Stimulated activated CD8-positive, alpha-beta memory T cell treated with anti-CD3 and anti-CD28 coated beads, Interleukin-7, amount 100 ng/mL, for 1 hour (primary cell): Measurements from ENCODE around the gene GPC6.

Source experiments
- DNase-seq, 2 donors: peaks; one replicate each; pipeline ENCODE4 v3.0.0-alpha.2; 2020; ENCODE audit warnings: low read depth in 2 of 2

The GPC6 gene

DNA sequence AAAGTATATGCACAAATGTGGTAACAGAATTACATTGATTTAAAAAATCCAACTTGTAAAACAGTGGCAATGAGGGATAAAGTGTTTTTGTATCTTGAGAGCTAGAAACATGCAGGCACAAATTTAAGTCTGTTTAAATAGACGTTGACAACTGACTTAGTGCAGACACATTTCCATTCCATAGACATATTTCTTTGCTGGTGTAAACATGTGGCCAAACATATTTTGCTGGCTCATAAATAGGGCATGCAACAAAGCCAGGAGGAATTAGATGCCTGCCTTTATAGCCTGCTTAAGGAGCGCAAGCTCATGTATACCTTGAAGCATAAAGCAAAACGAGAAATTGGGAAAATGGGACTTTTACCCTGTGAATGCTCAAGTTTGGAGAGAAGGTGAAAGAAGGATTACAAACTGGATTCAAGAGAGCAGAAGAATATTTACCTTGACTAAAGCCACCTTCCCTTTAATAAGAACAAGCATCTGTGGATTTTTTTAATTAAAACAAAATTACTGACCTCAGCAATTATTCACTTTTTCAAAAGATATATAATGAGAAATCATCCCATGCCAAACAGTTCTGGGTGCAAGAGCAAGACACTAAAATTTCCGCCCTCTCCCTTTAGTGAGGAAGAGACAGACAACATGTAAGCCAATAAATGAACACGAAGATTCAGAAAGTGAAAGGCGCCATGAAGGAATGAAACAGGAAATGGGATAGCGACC is 1181.9 kb downstream of the GPC6 start:
- DNase-seq, result no peak

DNA sequence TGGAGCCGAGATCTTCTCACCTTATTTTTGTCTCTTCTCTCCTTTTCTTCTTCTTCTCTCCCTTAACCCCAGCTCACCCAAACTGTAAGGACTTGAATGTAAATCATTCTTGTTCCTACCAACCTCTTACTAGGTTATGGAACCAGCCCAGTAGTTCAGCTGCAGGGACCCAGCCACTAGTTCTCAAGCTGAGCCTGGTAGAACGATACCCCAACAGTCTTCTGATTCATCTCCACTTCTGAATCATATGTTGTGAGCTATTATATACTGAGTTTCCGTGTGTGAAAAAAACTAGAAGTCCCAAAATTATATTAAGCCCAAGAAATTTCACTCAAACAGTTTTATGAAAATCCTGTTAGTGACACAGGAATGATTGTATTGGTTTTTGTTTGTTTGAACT is 1185.1 kb downstream of the GPC6 start:
- DNase-seq, result no peak

DNA sequence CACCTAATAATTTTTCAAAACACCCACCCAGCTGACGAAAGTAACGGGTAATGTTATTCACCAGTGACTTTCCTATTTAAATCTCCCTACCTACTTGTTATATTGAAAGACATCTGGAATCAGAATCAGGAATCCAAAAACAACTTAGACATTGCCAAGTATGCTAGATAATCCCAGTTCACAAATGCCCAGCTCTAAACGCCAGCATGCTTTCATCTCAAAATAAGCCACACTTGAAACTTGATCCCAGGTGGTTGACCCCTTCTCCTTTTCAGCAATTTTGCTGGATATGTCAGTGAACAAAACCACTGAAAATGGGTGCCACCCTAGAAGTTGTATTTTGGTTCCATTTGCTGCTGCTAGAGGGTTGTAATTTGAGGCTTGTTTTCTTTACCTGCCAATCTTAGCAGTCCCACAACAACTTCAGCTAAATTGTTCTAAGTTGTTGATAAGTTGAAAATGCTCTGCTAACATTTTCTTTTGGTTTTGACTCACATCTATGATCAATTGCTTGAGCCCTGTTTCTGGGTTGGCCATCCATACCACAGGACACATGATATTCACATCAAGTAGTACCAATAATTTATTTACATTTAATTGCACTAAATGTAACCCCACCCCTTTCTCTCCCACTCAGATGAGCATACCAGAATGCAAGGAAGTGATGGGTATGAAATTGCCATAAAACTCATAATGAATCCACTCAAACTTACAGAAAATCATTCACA is 1186.4 kb downstream of the GPC6 start:
- no peak for DNase-seq

DNA sequence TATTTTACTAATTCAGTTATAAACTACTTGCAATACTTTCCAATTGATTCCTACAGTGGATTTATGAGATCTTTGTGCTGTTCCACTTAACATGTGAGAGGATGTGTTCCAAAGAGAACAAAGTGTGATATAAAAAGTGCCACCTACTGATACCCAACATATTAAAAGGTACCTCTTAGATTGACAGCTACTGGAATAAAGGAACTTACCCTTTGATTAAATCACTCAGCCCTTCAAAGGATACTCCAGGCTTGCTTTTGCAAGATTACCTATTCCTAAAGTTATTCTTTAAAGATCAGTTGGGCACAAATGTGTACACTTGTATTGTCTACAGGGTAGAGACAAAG is 1187.0 kb downstream of the GPC6 start:
- DNase-seq, result no peak

DNA sequence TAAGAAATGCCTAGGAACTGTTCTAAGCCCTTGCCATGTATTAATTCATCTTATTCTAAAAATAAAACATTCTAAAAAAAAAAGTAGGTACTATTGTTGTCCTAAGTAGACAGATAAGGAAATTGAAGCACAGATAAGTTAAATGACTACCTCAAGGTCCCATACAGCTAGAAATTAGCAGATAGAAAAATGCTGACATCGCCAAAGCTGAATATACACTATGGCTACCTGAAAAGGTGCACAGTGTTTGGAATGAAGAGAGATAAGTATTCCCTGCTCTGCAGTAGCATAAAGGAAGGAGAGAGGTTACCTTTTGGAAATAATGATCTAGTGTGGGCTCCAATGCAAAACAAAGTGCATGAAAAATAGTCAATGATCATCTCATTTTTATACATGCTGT is 1187.5 kb downstream of the GPC6 start:
- DNase-seq, result no peak

DNA sequence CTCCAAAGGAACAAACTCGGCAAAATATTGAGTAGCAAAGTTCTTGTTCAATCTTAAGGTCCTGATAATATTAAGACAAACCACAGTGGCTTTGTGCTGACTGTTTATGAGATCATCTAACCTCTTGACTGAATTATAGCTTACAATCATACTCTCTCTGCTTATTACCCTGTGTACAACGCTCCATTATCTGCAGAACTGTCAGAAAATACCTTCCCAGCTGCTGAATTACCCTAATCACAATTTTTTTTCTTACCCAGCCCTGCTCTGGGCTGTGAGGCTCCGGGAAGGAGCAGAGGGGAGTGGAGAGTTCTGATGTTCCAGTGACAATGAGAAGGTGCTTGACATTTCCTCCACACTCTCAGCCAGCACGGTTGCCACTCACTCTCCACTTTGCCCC is 1188.1 kb downstream of the GPC6 start:
- DNase-seq, result no peak

DNA sequence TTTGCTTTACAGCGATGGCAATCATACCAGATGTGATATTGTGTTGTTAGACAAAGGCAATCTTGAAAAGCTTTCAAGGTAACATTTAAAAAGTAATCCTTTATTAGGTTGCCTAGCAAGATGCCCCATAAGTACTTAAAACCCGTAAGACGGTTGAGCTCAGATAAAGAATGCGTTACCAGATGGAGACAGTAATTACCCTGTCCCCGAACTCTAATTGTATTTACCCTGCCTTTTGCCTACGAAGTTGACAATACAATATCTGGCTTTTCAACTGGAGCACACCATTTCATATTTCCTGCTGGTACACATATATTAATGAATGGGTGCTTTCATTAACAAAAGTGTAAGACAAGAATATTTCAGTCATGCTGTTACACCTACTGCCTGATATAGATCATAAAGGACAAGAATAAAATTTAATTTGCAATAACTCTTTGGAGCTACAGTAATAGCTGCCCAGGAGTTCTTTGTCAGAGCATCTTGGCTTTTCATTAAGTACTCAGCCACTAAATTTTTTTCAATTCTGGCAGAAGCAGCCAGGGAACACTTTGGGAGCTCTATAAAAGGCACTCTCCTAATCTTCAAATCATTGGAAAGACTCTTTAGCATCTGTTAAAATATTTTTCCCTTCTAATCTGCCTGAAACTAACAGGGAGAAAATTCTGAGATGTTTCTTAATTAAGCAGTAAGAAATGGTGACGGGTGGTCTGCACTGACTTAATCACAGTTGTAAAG is 1189.1 kb downstream of the GPC6 start:
- DNase-seq, result no peak

DNA sequence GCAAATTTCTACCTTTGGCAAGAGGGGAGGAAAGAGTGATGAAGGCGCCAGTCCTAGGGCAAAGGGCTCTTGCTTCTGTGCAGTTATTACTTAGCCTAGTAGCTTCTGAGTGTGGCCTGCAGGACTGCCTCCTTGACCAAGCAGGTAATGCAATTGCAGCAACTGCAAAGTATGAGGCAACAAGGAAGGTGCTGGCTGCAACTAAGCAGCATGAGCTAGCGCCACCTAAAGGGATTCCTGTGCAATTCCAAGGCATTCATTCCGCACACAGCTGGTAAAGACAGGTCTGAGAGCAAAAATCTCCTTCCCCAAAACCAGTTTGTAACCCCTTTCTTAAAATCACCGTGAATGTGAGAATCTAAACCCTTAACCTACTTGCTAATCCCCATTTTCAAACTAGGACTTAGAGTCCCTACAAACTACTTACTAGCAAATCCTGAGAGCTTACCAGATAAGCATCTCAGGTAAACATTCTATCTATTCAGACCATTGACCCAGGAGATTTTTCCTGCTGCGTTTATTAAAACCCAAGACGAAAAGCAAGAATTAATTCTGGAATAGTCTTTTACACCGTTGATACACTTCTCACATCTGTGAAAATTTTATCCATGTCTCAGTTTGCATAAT is 1190.0 kb downstream of the GPC6 start:
- DNase-seq, result no peak

DNA sequence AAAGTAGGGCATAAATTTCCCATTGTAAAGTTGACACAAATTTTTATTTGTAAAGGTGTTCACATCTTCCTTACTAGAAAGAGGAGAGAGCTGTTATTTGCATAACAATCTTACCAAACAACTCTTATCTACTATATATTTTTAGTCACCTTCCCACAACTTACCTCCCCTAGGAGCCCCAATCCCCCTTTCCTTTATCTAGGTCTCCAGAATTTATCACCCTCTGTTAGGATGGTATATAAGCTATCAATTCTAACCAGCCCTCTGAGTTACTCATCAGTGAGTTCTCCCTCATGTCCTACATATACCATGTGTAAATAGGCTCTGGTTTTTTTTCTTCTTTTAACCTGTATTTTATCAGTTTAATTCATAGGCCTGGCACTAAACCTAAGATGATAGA is 1190.7 kb downstream of the GPC6 start:
- DNase-seq, result no peak

DNA sequence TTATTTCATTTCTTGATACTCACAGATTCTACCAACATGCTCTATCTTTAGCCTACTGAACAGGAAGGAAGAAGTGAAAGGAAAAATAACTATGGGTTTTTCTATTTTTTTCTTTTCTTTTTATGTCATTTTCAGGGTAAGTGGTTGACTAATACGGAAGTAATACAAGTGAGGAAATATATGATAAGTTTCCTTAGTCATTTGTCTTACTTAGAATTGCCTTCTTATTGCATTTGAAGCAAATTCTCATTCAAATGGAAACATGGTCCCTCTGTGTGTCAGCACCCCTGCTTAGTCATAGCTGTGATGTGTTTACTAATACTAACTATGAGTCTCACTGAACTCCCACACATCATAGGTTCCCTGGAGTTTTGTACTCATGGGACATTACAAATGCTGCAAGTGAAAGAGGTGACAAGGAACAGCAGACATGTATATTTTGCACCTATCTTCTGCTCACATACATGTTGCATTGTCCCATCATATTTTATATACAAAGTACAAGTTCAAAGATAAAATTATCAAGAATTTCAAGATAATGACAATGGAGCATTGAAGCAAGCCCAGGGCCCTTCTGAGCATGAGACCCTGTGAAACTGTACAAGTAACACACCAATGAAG is 1192.8 kb downstream of the GPC6 start:
- no peak for DNase-seq

DNA sequence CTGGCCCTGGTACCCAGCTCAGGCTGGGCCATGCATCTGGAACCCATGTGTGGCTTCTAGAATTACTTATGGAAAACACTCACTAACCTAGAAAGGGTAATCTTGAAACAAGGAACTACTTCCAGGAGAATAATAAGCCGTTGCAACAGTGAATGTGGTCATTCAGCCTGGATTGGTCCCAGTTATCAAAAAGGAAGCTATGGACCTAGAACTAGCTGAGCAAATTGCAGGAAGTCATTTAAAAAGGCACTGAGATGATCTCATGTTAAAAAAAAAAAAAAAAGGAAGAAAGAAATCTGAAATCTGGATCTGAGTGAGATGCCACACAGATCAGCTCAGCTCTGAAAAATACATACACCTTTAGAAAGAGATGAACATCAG is 1193.3 kb downstream of the GPC6 start:
- DNase-seq, result no peak

DNA sequence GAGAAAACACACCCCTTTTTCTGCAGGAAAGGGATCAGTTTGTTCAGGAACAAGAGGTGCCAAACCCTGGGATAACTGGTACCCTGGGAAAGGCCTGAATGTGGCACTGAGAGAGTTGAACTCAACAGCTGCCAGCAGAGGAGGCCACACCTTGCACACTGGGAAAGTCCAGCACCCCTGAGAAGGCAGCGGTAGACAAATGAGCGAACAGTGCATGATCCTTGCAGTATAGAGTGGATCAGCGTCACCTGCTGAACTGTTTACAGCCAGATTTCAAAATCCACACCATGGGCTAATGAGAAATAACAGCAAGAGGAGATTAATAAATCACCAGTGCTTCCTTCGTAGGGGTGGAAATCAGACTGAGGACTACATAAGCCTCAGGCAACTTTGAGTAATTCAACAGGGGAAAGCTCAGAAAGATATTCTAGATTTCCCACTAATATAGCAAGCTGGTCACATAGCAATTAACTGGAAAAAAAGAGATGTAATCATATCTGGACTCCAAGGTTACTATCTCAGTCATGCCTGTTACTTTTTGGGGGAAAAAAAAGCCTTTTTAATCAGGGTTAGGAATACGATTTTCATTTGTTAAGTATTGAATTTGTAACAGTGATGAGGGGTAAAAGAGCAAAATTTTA is 1200.8 kb downstream of the GPC6 start:
- no peak for DNase-seq

DNA sequence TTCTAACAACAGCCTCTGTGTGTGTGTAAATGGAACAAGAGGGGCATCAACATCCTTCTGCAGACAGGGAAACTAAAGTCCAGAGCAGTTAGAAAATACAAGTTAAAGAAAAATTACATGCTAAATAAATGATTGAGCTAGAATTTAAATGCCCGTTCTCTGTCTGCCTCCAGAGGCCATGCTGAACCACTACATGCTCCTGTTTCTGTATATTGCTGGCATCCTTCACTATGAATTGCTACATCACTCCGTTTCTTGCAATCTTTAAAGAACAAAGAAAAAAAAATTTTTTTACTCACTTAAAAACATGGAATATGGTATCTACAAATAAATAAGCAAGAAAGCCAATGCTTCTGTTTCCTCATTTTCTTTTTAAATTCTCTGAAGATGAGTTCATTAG is 1205.0 kb downstream of the GPC6 start:
- DNase-seq, result no peak

DNA sequence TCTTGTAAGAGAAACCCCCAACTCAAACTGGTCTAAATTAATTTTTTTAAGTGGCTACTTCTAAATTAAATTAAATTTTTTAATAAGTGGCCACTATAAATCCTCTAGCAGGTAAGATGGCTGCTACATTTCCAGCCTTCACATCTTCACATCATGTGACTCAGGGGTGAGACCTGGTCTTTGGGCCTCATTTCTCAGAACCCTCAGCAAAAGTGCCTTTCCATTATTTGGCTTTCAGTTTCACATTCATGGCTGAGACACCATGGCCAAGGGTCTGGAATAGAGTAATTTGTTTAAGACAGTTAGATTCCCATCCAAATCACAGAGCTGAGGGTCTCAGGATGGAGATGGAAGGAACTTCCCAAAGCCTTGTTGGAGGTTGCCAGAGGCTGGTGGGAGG is 1205.4 kb downstream of the GPC6 start:
- no peak for DNase-seq

DNA sequence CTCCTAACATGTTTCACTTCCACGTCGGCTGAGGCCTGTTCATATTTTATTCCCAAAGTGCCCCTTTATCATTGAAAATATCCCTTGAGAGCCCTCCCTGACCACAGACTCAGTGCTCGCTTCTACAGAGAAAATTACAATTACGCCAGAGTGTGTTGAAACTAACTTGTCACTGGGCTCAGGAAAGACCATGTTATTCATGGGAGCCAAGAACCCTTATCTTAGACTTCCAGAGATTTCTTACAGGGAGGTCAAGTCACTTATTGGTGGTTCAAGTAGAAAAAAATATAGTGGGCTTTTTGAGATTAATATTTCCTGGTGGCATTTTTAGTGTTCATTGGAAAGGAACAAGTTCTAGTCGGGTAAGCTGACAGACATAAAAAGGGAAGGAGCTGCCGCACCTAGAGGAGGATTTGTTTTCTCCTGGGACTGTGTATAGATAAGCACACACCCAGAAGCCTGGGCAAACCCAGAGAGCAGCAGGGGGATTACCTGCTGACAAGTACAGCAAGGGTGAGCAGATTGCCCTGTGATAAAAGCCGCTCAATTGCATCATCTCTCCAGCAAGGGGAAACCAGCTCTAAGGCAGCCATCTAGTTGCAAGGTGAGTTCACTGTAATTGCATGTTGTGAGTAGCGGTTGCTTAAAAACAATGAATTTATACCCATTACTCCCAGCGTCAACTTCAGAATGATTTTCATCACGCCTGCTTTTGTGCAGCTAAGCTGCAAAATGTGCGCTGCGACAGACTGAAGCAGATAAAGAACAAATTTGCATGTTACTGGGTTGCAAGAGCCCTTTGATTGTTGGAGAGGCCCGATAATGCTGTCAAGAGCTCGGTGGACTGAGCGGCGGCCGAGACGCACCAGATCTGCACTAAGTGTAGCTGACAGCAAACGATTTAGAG is 1206.7 kb downstream of the GPC6 start:
- DNase-seq, result no peak

DNA sequence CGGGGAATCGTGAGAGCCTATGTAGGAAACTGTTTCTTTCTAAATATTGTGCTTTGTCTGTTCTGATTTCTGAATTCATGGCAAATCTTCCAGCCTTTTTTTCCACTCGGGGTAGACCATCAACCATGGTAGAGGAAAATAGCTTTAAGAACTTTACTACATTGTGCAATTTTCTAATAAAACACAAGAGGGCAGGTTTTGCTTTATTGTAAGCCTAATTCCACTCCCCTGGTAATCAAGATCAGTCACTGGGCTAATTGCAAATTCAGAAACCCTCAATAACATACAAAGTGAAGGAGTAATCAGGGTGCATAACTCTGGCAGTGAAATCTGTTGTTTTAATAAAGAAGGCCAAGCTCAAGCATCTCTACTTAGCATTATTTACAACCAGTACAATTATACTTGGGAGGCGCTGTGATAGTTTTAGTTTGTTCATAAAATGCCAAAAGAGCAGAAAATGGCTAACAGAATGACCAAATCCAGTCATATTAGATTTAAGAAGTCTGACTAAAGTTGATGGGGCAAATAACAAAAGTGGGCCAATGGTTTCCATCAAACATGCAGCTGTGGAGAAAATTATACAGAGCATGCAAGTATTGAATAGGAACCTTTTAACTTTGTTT is 1209.1 kb downstream of the GPC6 start:
- DNase-seq, result no peak

DNA sequence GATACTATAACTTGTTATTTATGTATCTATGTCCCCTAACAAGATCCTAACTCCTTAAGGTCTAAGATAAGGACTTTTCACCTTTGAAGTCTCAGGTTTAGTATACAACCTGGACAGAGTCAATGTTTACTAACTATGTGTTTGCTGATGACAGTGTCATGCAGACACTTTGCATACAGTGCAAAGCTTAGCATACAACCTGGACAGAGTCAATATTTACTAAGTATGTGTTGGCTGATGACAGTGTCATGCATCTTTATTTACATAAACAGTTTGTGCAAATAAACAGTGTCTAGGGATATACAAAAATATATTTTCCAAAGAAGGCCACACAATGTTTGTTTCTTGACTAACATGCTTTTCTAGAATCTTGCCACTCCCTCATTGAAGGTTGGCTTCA is 1218.2 kb downstream of the GPC6 start:
- no peak for DNase-seq

DNA sequence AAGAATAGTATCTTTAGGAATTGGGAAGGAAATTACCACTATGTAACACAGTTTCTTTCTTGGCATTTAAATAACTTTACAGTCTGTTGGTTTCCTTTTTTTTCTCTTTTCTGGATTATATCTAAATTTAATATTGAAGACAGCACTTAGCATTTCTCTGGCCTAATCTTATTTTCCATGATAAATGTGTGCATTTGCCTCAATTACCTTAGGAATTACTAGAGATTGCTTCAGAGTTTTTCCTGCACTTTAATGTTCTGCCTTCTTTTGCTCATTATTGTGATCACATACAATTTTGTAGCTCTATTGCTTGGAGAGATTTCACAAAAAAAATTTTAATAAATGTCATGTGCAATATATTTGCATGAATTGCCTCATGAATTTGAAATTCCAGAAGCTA is 1227.7 kb downstream of the GPC6 start:
- no peak for DNase-seq

DNA sequence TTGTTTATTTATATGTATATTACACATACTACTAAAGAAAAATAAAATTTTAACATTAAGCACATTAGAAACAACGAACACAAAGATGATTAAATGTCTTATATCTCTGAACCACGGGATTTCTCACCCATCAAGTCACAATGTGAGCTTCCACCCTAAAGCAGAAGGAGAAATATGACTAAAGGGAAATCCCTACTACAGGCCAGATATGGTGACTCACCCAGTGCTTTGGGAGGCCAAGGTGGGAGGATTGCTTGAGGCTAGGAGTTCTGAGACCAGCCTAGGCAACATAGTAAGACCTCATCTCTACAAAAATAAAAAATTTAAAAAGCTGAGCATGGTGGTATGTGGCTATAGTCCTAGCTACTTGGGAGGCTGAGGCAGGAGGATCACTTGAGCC is 1228.3 kb downstream of the GPC6 start:
- no peak for DNase-seq

DNA sequence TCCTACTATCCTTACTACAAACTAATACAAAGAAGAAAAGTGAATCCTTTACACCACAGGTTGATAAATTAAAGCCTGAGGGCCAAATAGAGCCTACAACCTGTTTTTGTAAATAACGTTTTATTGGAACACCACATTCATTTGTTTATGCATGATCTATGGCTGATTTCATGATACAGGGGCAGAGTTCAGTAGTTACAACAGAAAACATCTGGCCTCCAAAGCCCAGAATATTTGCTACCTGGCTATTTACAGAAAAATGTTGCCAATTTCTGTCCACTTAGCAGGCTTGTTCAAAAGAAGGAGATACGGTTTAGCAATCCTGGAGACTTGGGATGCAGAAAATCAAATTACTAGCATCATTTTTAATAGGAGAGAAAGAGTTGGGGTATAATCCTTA is 1228.8 kb downstream of the GPC6 start:
- no peak for DNase-seq
